ENCODE data around the gene GADD45GIP1.
"Not testable (repeated sequence)": the region's sequence is repeated elsewhere in the genome, so short reads cannot be mapped to it uniquely, and the experiment has no call there.

The GADD45GIP1 gene

GRCh38 chr19:12959481-12959880, 2.5 kb upstream of the GADD45GIP1 start:
- no peak for DNase-seq (ENCODE audit: low read depth in 2 of 2)

- not testable (repeated sequence) for DNase-seq (ENCODE audit: low read depth in 2 of 2)
These were observed 448 bp upstream of the GADD45GIP1 start for GRCh38 chr19:12957389-12957952.

- no peak for DNase-seq (ENCODE audit: low read depth in 2 of 2)
These were observed 1.0 kb downstream of the GADD45GIP1 start for GRCh38 chr19:12955996-12956395.

GRCh38 chr19:12955575-12955974, 1.4 kb downstream of the GADD45GIP1 start:
- not testable (repeated sequence) for DNase-seq (ENCODE audit: low read depth in 2 of 2)

- DNase-seq (ENCODE audit: low read depth in 2 of 2) = no peak
These were observed 2.4 kb downstream of the GADD45GIP1 start for GRCh38 chr19:12954612-12954962.

- no peak for DNase-seq (ENCODE audit: low read depth in 2 of 2)
These were observed 3.0 kb downstream of the GADD45GIP1 start for GRCh38 chr19:12953799-12954611.

- DNase-seq (ENCODE audit: low read depth in 2 of 2) = no peak
These were observed 3.8 kb downstream of the GADD45GIP1 start for GRCh38 chr19:12953138-12953798.

GRCh38 chr19:12952488-12953137, 4.4 kb downstream of the GADD45GIP1 start:
- no peak for DNase-seq (ENCODE audit: low read depth in 2 of 2)

- DNase-seq (ENCODE audit: low read depth in 2 of 2) = not testable (repeated sequence)
These were observed 5.0 kb downstream of the GADD45GIP1 start for GRCh38 chr19:12952050-12952449.

GRCh38 chr19:12949363-12950283, 7.4 kb downstream of the GADD45GIP1 start:
- DNase-seq (ENCODE audit: low read depth in 2 of 2) = no peak

- no peak for DNase-seq (ENCODE audit: low read depth in 2 of 2)
These were observed 8.2 kb downstream of the GADD45GIP1 start for GRCh38 chr19:12948612-12949362.

GRCh38 chr19:12947702-12948611, 9.1 kb downstream of the GADD45GIP1 start:
- no peak for DNase-seq (ENCODE audit: low read depth in 2 of 2)

GRCh38 chr19:12946731-12947496, 10.1 kb downstream of the GADD45GIP1 start:
- DNase-seq (ENCODE audit: low read depth in 2 of 2) = no peak

- no peak for DNase-seq (ENCODE audit: low read depth in 2 of 2)
These were observed 10.8 kb downstream of the GADD45GIP1 start for GRCh38 chr19:12946092-12946721.

GRCh38 chr19:12945479-12946091, 11.4 kb downstream of the GADD45GIP1 start, which contains the start of gene RAD23A:
RAD23A (plus strand) TSS chr19:12945862; CDS start chr19:12945949, 87 bp downstream.
- peak; percentile 96 to 97 for DNase-seq (ENCODE audit: low read depth in 2 of 2)

- no peak for DNase-seq (ENCODE audit: low read depth in 2 of 2)
These were observed 12.8 kb downstream of the GADD45GIP1 start for GRCh38 chr19:12944104-12944674.

GRCh38 chr19:12943437-12944044, 13.5 kb downstream of the GADD45GIP1 start:
- DNase-seq (ENCODE audit: low read depth in 2 of 2) = no peak
